Testis (tissue), 3 donors: Measurements from ENCODE around the gene CLMN. TPM values are rescaled to one million over a fixed set of nuclear protein-coding genes. Genes with fewer than 3 reads are reported as not detected.

Experiments
- DNase-seq: peaks from one replicate; pipeline ENCODE4 v3.0.0-alpha.2; 2019
- H3K27ac ChIP-seq, 2 donors: fragments of 200-600 bp; sonication (generic); one replicate each; pipeline ENCODE4 v1.5.1; 2019
- H3K27me3 ChIP-seq: fragments of 200-600 bp; sonication (generic); one replicate; pipeline ENCODE4 v1.5.1; 2019
- H3K36me3 ChIP-seq: fragments of 200-600 bp; sonication (generic); one replicate; pipeline ENCODE4 v1.5.1; 2017; ENCODE audit warnings: low read depth; ENCODE audit errors: missing control alignments
- H3K4me1 ChIP-seq: fragments of 200-600 bp; sonication (generic); one replicate; pipeline ENCODE4 v1.5.1; 2019
- H3K4me3 ChIP-seq, 2 donors: fragments of 200-600 bp; sonication (generic); one replicate each; pipeline ENCODE4 v1.5.1; 2017 to 2019
- H3K9me3 ChIP-seq: fragments of 200-600 bp; sonication (generic); one replicate; pipeline ENCODE4 v1.5.1; 2017
- POLR2A ChIP-seq: fragments of 450-650 bp; IDR thresholded peaks from one replicate; pipeline ENCODE4 v1.6.1; 2017; ENCODE audit warnings: antibody characterized with exemption, mild to moderate bottlenecking, moderate library complexity
- WGBS, 2 donors: methylation state at CpG; one replicate each; pipeline ENCODE4 v1.1.5; 2018; 5-methylcytosine and 5-hydroxymethylcytosine counted together
- intact Hi-C: fragments of 100-400 bp; cut with DNase I; formaldehyde crosslinking; loops from one replicate; pipeline ENCODE4 v1.15.1; 2023; ENCODE audit warnings: low total_unique reads
- polyA plus RNA-seq: library from polyadenylated mRNA; stranded (reverse); fragments of 350-450 nt; fragmentation: Illumina TruSeq; extraction: RNeasy Lipid Tissue Mini Kit (QIAGEN cat#74804); gene quantifications from one replicate; pipeline ENCODE4 v1.2.3, GENCODE V29; 2014; ENCODE audit warnings: low read depth, low replicate concordance; ENCODE audit not compliant: insufficient read depth
- total RNA-seq, 2 donors: library from RNA; depleted of rRNA; stranded (reverse); fragments of >200 nt; gene quantifications; one replicate each; pipeline ENCODE4 v1.2.3, GENCODE V29; 2016
- TF ChIP-seq, protein P1 (sequence below), 3 experiments: fragments of 450-650 bp in 2 of 3; fragments of 200-600 bp in 1 of 3; sonication (generic) in 1 of 3; IDR thresholded peaks; one replicate each; pipeline ENCODE4 v1.5.1; 2016 to 2019; ENCODE audit warnings: antibody characterized with exemption in 3 of 3, mild to moderate bottlenecking in 2 of 3, moderate library complexity in 1 of 3

CLMN gene
- total and polyA plus RNA-seq, 3 donors from 2014 or later, result 35.9 to 134 (median 68.0) TPM

DNA sequence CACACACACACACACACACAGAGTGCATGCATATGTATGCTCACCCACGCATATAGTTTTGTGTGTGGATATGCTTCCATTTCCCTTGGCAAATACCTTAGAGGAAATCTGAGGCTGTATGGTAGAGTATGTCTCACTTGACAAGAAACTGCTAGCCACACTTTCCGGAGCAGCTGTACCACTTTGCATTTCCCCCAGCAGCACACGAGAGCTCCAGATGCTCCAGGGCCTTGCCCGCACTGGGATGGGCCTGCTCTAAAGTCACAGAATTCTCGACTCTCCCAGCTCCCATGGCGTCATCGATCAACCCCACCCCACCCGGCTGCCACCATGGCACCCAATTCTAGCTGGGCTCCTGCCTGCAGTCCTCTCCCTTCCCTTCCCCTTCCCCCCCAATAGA is 21.9 kb downstream of the CLMN start:
- WGBS, 2 donors, result 96 to 98% methylated on average over 8 of the region's 8 CpGs
- H3K4me1 ChIP-seq, result no peaks in the 10 kb centered on the region
- no peak overlapping the region for H3K4me3 ChIP-seq
- intact Hi-C loops, result no loop called here
- H3K36me3 ChIP-seq, result no peaks in the 10 kb centered on the region
- no peak for DNase-seq
- H3K27ac ChIP-seq, result no peak overlapping the region
- no peaks in the 10 kb centered on the region for H3K27me3 ChIP-seq
- H3K9me3 ChIP-seq, result no peaks in the 10 kb centered on the region
- no peak for TF ChIP-seq POLR2A
- TF ChIP-seq, protein P1, sequence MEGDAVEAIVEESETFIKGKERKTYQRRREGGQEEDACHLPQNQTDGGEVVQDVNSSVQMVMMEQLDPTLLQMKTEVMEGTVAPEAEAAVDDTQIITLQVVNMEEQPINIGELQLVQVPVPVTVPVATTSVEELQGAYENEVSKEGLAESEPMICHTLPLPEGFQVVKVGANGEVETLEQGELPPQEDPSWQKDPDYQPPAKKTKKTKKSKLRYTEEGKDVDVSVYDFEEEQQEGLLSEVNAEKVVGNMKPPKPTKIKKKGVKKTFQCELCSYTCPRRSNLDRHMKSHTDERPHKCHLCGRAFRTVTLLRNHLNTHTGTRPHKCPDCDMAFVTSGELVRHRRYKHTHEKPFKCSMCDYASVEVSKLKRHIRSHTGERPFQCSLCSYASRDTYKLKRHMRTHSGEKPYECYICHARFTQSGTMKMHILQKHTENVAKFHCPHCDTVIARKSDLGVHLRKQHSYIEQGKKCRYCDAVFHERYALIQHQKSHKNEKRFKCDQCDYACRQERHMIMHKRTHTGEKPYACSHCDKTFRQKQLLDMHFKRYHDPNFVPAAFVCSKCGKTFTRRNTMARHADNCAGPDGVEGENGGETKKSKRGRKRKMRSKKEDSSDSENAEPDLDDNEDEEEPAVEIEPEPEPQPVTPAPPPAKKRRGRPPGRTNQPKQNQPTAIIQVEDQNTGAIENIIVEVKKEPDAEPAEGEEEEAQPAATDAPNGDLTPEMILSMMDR (IDR thresholded peaks at IDR 0.05), result no peak

DNA sequence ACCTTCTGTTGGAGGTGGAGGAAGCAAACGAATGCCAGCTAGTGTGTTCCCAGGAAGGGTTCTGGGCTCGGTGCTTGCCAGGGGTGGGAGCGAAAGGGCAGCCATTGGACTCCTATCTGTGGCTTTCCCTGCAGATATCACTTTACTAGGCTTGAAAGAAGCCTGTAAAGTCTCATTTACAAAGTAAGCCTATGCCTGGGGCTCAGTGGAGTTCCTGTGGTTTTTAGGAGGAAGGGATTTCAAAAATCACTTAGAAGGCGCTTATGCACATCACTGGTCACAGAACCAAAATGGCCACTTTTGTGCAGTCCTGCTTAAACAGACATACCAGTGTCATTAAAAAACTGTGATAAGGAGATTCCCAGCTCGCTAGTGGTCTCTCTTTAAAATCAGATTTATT is 22.7 kb downstream of the CLMN start:
- H3K27me3 ChIP-seq, result no peaks in the 10 kb centered on the region
- H3K4me1 ChIP-seq, result peaks cover 7% of the 10 kb centered on the region
- no peak for TF ChIP-seq POLR2A
- TF ChIP-seq, protein P1 (IDR thresholded peaks at IDR 0.05), result no peak
- DNase-seq, result no peak
- no peaks in the 10 kb centered on the region for H3K9me3 ChIP-seq
- WGBS, 2 donors, result 89 to 93% methylated on average over 5 of the region's 5 CpGs
- H3K4me3 ChIP-seq, result no peak overlapping the region
- intact Hi-C loops, result no loop called here
- no peak overlapping the region for H3K27ac ChIP-seq
- H3K36me3 ChIP-seq, result no peaks in the 10 kb centered on the region

DNA sequence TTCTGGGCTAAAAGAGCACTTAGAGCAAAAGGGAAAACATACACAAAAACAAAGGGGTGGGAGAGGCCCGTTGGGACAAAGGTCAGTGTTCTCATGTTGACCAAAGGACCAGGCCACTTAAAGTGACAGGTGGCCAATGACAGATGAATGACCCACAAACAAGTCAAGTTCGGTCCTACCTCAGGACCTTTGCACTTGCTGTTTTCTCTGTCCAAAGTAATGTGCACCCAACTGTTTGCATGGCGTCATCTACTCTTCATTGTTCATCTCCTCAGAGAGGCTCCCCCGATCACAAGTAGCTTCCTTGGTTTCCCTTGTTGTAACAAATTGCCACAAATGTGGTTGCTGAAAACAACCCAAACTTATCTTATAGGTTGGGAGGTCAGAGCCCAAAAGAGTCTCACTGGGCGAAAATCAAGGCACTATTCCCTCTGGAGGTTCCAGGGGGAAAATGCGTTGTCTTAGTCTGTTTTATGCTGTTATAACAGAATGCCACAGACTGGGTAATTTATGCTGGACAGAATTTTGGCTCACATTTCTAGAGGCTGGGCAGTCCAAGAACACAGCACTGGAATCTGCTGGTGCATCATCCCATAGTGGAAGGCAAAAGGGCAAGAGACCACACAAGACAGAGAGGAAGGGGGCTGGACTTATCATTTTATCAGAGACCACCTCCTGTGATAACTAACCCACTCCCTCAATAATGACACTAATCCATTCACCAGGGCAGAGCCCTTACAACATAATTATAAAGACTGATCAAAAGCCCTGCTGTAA is 23.9 kb downstream of the CLMN start:
- Histone ChIP-seq H3K9me3 (no peaks in the 10 kb centered on the region), H3K27ac (no peak overlapping the region), H3K4me3 (no peak overlapping the region), H3K4me1 (peaks cover 13% of the 10 kb centered on the region), H3K36me3 (no peaks in the 10 kb centered on the region), H3K27me3 (no peaks in the 10 kb centered on the region)
- intact Hi-C loops, result no loop called here
- TF ChIP-seq POLR2A, result no peak
- TF ChIP-seq, protein P1 (IDR thresholded peaks at IDR 0.05), result no peak
- 90 to 96% methylated on average over 6 of the region's 6 CpGs for WGBS, 2 donors
- no peak for DNase-seq

DNA sequence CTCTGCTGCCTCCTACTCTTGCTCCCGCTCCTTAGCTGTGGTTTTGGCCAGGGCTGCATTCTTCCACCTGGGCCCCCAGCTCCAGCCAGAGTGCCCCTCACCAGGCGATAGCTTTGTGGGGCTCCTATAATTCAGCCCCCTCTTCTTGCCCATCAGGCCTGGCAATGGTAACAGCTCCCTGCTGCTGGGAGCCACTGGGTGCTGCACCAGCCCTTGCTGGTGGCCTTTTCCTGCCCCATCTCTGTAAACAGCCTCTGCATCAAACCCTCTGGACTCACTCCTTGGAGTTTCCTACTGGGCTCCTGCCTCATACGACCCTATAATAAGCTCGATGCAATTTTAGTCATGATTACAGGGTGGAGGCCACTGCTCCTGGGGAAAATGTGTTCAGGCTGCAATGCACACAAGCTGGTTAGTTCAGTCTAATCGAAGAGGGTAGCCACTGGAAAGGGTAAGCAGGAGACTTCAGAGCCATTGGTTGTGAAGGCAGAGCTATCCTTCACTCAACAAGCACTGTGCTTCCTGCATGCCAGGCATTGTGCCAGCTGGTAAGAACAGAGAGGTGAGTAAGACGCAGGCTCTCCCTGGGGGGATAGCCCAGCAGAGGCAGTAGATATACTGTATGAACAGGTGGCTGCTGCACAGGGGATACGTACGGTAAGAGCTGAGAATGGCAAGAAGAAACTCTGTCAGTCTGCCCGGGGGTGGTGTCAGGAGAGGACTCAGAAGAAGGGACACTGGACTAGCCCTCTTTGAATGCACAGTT is 24.7 kb downstream of the CLMN start:
- Histone ChIP-seq H3K9me3 (no peaks in the 10 kb centered on the region), H3K36me3 (no peaks in the 10 kb centered on the region), H3K27me3 (no peaks in the 10 kb centered on the region), H3K27ac (no peak overlapping the region), H3K4me1 (peaks cover 16% of the 10 kb centered on the region), H3K4me3 (no peak overlapping the region)
- no peak for DNase-seq
- WGBS, 2 donors, result 90 to 93% methylated on average over 8 to 9 of the region's 9 CpGs
- intact Hi-C loops, result no loop called here
- TF ChIP-seq, protein P1 (IDR thresholded peaks at IDR 0.05), result no peak
- no peak for TF ChIP-seq POLR2A
